Parathyroid adenoma (tissue), 2 donors: ENCODE data around the gene USP48.

Experiments
- H2AFZ ChIP-seq: fragments of 300-600 bp; sonication (generic); one replicate; pipeline ENCODE4 v1.7.0; 2017; ENCODE audit warnings: antibody characterized with exemption, mild to moderate bottlenecking
- H3K27ac ChIP-seq: fragments of 300-600 bp; sonication (generic); one replicate; pipeline ENCODE4 v1.7.0; 2017
- H3K27me3 ChIP-seq: fragments of 300-600 bp; sonication (generic); one replicate; pipeline ENCODE4 v1.7.0; 2017; ENCODE audit warnings: low read length; ENCODE audit not compliant: control insufficient read depth, insufficient read depth
- H3K36me3 ChIP-seq: fragments of 300-600 bp; sonication (generic); one replicate; pipeline ENCODE4 v1.7.0; 2017; ENCODE audit warnings: low read length; ENCODE audit not compliant: control insufficient read depth, insufficient read depth
- H3K4me1 ChIP-seq: fragments of 300-600 bp; sonication (generic); one replicate; pipeline ENCODE4 v1.7.0; 2017; ENCODE audit warnings: control low read depth
- H3K4me2 ChIP-seq: fragments of 300-600 bp; sonication (generic); one replicate; pipeline ENCODE4 v1.7.0; 2017; ENCODE audit warnings: low read length
- H3K4me3 ChIP-seq: fragments of 300-600 bp; sonication (generic); one replicate; pipeline ENCODE4 v1.7.0; 2017; ENCODE audit warnings: low read depth, low read length
- H3K79me2 ChIP-seq: fragments of 300-600 bp; sonication (generic); one replicate; pipeline ENCODE4 v1.7.0; 2017; ENCODE audit warnings: control low read depth
- H3K9ac ChIP-seq: fragments of 300-600 bp; sonication (generic); one replicate; pipeline ENCODE4 v1.7.0; 2017; ENCODE audit warnings: mild to moderate bottlenecking
- H3K9me3 ChIP-seq: fragments of 300-600 bp; sonication (generic); one replicate; pipeline ENCODE4 v1.7.0; 2017; ENCODE audit warnings: low read length; ENCODE audit not compliant: control insufficient read depth
- TF ChIP-seq, protein P1 (sequence below): fragments of 300-600 bp; sonication (generic); IDR thresholded peaks from one replicate; pipeline ENCODE4 v1.7.0; 2017; ENCODE audit warnings: antibody characterized with exemption, mild to moderate bottlenecking
- donor health status: primary hyperparathyroidism.

Gene USP48

DNA sequence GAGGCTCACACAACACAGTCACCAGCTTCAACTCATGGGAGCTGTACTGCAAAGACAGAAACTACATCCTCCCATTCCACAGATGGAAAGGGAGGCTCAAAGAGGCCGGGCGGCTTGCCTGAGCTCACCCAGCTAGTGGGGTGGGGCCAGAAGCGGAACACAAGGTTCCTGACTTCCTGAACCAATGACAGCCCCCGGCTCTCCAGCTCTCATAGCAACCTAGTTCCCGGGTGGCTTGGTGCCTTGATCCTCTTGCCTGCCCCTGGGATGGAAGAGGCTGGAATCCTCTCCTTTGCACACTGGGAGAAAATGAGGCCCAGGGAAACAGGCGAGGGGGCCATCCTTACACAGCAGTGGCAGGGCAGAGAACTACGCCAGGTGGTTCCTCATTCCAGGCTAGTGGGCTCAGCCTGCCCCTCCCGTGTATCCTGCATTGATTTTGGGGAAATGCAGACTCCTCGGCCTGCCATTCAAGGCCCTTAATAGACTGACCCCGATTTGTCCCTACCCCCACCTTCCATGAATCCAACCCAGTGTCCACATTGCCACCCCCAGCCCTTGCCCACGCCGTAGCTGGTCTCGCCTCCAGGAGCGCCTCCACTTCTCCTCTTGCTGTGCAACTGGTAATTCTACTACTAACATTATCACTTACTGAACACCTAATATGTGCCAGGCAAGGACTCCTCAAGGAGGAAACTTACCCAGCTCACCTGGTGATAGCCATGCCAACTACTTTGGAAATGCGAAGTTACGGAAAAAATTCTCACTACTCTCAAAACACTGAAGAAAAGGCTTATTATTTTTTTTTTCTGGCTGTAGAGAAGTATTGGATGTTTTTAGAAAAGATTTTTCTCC, 118.8 kb downstream of the USP48 start:
- Histone ChIP-seq H2AFZ (no peak overlapping the region), H3K27me3 (no peaks in the 10 kb centered on the region), H3K9ac (no peak overlapping the region), H3K36me3 (no peaks in the 10 kb centered on the region), H3K9me3 (no peaks in the 10 kb centered on the region), H3K4me1 (no peaks in the 10 kb centered on the region), H3K4me3 (no peak overlapping the region), H3K79me2 (no peaks in the 10 kb centered on the region), H3K27ac (no peak overlapping the region), H3K4me2 (no peak overlapping the region)
- TF ChIP-seq, protein P1, sequence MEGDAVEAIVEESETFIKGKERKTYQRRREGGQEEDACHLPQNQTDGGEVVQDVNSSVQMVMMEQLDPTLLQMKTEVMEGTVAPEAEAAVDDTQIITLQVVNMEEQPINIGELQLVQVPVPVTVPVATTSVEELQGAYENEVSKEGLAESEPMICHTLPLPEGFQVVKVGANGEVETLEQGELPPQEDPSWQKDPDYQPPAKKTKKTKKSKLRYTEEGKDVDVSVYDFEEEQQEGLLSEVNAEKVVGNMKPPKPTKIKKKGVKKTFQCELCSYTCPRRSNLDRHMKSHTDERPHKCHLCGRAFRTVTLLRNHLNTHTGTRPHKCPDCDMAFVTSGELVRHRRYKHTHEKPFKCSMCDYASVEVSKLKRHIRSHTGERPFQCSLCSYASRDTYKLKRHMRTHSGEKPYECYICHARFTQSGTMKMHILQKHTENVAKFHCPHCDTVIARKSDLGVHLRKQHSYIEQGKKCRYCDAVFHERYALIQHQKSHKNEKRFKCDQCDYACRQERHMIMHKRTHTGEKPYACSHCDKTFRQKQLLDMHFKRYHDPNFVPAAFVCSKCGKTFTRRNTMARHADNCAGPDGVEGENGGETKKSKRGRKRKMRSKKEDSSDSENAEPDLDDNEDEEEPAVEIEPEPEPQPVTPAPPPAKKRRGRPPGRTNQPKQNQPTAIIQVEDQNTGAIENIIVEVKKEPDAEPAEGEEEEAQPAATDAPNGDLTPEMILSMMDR, result no peak

DNA sequence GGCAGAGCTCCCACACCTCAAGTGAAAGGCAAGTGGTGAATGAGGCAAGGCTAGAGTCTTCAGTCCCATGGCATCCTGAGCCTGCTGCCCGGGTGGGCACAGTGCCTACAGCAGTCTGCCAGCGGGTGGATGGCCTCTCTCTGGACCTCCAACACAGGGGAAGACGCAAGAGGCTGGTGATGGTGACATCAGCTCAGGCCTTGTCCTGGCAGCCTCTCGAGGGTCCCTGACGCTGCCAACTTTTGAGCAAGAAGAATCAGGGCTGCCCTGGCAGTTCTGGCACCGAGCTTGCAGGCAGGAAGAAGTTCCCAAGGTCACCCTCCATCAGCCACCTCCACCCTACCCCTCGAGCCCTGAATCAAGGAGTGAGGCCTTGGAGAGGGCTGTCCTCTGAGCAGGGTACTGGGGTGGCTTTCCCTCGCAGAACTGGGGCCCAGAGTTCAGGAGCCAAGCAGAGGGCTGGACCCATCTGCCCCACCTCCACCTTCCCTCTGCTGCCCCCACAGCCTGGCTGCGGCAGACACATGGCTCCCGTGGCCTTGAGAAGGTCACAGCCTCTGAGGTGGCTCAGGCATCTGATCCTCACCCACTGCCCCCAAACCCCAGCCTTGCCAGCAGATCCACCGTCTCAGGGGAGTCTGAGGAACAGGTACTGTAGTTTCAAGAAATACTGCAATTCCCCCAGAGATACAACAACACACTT, 119.5 kb downstream of the USP48 start:
- H2AFZ ChIP-seq, result no peak overlapping the region
- no peak overlapping the region for H3K4me2 ChIP-seq
- no peak overlapping the region for H3K27ac ChIP-seq
- no peaks in the 10 kb centered on the region for H3K79me2 ChIP-seq
- TF ChIP-seq, protein P1, result no peak
- H3K36me3 ChIP-seq, result no peaks in the 10 kb centered on the region
- H3K9ac ChIP-seq, result no peak overlapping the region
- H3K27me3 ChIP-seq, result no peaks in the 10 kb centered on the region
- no peak overlapping the region for H3K4me3 ChIP-seq
- no peaks in the 10 kb centered on the region for H3K9me3 ChIP-seq
- no peaks in the 10 kb centered on the region for H3K4me1 ChIP-seq

DNA sequence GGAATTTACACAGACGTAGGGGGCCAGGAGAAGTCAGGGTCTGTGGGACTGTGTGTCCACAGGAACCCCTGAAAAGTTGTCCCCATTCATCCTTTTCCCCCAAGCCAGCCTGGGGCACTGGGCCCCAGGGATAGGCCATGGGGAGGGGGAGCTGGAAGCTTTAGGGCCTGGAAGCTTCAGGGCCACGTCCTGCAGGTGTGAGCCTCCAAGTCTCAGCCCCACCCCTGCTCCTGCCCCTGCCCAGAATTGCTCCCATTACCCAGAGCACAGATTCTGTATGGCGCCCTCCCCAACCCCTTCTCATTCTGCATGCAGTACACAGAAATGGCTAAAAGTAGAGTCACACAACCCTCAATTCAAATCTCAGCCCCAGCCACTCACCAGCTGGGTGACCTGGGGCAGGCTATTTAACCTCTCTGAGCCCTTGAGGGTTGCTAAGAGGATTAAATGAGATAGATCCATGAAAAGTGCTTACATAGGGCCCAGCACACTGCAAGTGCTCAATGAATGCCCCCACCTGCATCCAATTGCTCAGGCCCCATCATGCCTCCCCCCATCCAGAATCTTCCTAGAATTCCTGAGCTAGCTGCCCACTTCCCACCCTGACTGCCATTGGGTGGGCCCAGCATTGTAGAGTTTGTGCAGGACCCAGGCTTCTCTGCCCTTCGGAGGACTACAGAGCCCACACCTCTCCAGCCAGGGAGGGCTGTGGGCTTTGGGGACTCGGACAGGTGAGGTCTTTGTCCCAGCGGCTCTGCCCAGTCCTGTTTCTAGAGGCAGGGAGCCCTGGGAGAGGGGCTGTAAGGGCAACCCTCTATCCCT, 120.3 kb downstream of the USP48 start:
- no peak overlapping the region for H3K9ac ChIP-seq
- no peaks in the 10 kb centered on the region for H3K36me3 ChIP-seq
- H3K4me2 ChIP-seq, result no peak overlapping the region
- H3K27ac ChIP-seq, result no peak overlapping the region
- no peaks in the 10 kb centered on the region for H3K9me3 ChIP-seq
- H2AFZ ChIP-seq, result no peak overlapping the region
- TF ChIP-seq, protein P1, result no peak
- H3K4me1 ChIP-seq, result no peaks in the 10 kb centered on the region
- H3K4me3 ChIP-seq, result no peak overlapping the region
- H3K27me3 ChIP-seq, result no peaks in the 10 kb centered on the region
- no peaks in the 10 kb centered on the region for H3K79me2 ChIP-seq

DNA sequence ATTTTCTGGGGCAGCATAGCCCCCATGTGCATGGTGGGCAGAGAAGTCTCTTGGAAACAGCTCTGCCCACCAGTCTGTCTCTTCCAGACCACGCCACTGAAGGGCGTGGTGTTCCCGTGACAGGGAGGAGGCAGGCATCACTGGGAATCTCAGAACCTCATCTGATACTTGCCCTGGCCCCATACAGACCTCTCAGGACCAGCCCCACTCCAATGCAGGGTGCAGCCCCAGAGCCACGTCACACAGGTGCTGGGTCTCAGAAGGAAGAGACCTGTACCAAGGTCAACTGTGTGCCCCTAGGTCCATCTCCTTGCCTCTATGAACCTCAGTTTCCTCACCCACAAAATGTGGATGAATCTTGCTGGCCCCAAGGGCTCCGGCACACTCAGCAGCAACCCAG, 121.1 kb downstream of the USP48 start:
- TF ChIP-seq, protein P1, result no peak
- Histone ChIP-seq H3K4me1 (no peaks in the 10 kb centered on the region), H3K36me3 (no peaks in the 10 kb centered on the region), H3K79me2 (no peaks in the 10 kb centered on the region), H3K4me3 (no peak overlapping the region), H2AFZ (no peak overlapping the region), H3K27me3 (no peaks in the 10 kb centered on the region), H3K27ac (no peak overlapping the region), H3K9me3 (no peaks in the 10 kb centered on the region), H3K9ac (no peak overlapping the region), H3K4me2 (no peak overlapping the region)
